Nephron (organoid): ENCODE data around the gene SH3PXD2A.

Experiments
- H3K27ac Mint-ChIP-seq, 3 experiments: 2 replicates each; pipeline ENCODE4 v1.8.0; 2020; ENCODE audit warnings: mixed read lengths in 3 of 3, mild to moderate bottlenecking in 2 of 3, moderate library complexity in 1 of 3
- H3K27me3 Mint-ChIP-seq: 2 replicates; pipeline ENCODE4 v1.8.0; 2021; ENCODE audit warnings: low read depth, mild to moderate bottlenecking, moderate library complexity, mixed read lengths
- H3K36me3 Mint-ChIP-seq: 2 replicates; pipeline ENCODE4 v1.8.0; 2020; ENCODE audit warnings: low read depth, mixed read lengths
- H3K4me1 Mint-ChIP-seq: 2 replicates; pipeline ENCODE4 v1.8.0; 2020; ENCODE audit warnings: mixed read lengths
- H3K4me3 Mint-ChIP-seq, 3 experiments: 2 replicates each; pipeline ENCODE4 v1.8.0; 2020; ENCODE audit warnings: mild to moderate bottlenecking in 3 of 3, mixed read lengths in 3 of 3, moderate library complexity in 2 of 3
- H3K9me3 Mint-ChIP-seq: 2 replicates; pipeline ENCODE4 v1.8.0; 2020; ENCODE audit warnings: mixed read lengths
- TF ChIP-seq, protein P1 (sequence below), 3 experiments: fragments of 200-600 bp; sonication (generic); IDR thresholded peaks; one replicate each; pipeline ENCODE4 v1.5.0; 2021; ENCODE audit warnings: antibody characterized with exemption in 3 of 3; ENCODE audit not compliant: unreplicated experiment in 3 of 3

The SH3PXD2A gene

DNA sequence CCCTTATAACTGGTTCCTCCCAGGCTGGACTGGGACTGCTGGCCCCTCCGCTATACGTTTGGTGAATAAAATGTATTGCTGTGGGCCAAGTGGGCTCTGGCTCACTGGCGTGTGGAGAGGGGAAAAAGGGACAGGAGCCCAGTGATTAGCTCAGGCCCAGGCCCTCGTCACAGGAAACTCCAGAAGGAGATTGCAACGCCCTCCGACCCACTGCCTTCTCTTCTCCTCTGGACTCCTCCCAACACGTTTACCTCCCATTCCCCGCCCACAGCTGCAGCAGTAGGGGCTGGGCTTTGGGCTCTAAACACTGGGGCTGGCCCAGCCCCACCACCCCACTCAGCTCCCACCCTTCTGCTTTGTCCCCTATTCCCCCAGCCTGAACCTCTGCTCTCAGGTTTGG lies 188.0 kb downstream of the SH3PXD2A start:
- H3K9me3 Mint-ChIP-seq, result no peaks in the 10 kb centered on the region
- TF ChIP-seq, protein P1, sequence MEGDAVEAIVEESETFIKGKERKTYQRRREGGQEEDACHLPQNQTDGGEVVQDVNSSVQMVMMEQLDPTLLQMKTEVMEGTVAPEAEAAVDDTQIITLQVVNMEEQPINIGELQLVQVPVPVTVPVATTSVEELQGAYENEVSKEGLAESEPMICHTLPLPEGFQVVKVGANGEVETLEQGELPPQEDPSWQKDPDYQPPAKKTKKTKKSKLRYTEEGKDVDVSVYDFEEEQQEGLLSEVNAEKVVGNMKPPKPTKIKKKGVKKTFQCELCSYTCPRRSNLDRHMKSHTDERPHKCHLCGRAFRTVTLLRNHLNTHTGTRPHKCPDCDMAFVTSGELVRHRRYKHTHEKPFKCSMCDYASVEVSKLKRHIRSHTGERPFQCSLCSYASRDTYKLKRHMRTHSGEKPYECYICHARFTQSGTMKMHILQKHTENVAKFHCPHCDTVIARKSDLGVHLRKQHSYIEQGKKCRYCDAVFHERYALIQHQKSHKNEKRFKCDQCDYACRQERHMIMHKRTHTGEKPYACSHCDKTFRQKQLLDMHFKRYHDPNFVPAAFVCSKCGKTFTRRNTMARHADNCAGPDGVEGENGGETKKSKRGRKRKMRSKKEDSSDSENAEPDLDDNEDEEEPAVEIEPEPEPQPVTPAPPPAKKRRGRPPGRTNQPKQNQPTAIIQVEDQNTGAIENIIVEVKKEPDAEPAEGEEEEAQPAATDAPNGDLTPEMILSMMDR (IDR thresholded peaks at IDR 0.05; ENCODE audit: unreplicated experiment in 3 of 3), result no peak
- peak overlapping the region; percentile 83 to 98 (median 95) for H3K27ac Mint-ChIP-seq
- peak overlapping the region in 2 of 3 experiments; percentile 63 to 72 for H3K4me3 Mint-ChIP-seq
- H3K4me1 Mint-ChIP-seq, result peaks cover 83% of the 10 kb centered on the region
- H3K36me3 Mint-ChIP-seq, result no peaks in the 10 kb centered on the region
- peaks cover 11% of the 10 kb centered on the region for H3K27me3 Mint-ChIP-seq

DNA sequence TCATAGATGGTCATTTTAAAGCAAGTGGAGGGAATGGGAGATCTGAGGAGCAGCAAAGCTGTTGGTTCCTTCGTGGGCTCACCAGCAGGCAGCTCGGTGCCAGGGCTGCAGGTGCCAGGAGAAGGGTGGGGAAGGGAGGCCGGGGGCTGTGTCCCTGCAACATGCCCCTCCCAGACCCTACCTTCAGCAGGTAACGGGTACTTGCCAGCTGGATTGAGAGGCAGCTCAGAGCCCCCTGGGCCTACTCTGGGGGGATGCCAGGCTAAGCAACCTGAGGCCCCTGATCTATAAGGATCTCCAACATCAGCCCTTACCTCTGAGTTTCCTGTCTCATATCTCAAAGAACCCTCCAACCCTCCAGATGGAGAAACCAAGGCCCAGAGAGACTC lies 188.6 kb downstream of the SH3PXD2A start:
- Mint-ChIP-seq H3K36me3 (no peaks in the 10 kb centered on the region), H3K4me3 (peak overlapping the region in 2 of 3 experiments; percentile 63 to 72), H3K27ac (peak overlapping the region; percentile 83 to 98 (median 95)), H3K27me3 (peaks cover 7% of the 10 kb centered on the region), H3K9me3 (no peaks in the 10 kb centered on the region), H3K4me1 (peaks cover 79% of the 10 kb centered on the region)
- TF ChIP-seq, protein P1 (IDR thresholded peaks at IDR 0.05; ENCODE audit: unreplicated experiment in 3 of 3), result no peak

DNA sequence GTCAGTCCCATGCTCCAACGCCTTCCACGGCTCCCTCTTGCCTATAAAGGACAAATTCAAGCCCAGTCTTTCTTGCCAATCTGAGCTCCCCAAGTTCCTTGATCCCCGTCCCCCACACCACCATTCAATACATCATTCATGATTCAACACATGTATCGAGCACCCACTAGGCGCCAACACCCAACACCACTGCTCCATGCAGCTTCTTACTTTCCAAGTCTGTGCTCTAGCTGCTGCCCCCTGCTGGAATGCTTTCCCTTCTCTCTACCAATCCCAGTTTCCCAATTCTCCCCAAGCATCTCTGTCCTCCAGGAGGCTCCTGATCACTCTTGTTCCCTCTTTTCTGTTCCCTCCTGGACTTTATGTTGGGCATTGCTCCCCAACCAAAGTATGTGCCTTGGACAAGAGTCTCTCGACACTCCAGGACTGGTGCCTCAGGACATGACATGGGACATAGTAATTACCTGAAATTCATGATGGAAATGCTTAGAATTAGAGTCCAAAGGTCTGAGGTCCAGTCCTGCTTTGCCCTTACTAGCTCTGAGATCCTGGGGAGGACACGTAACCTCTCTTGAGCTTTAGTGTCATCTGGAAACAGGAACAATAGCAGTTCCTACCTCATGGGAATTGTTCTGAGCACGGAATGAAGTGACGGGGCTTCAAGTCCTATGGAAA lies 189.2 kb downstream of the SH3PXD2A start:
- peak overlapping the region; percentile 13 to 95 (median 71) for H3K27ac Mint-ChIP-seq
- TF ChIP-seq, protein P1 (IDR thresholded peaks at IDR 0.05; ENCODE audit: unreplicated experiment in 3 of 3), result peak in 2 of 3 experiments; percentile 12 to 31
- H3K4me3 Mint-ChIP-seq, result peak overlapping the region in 2 of 3 experiments; percentile 10 to 15
- peaks cover 6% of the 10 kb centered on the region for H3K27me3 Mint-ChIP-seq
- H3K9me3 Mint-ChIP-seq, result no peaks in the 10 kb centered on the region
- H3K36me3 Mint-ChIP-seq, result no peaks in the 10 kb centered on the region
- peaks cover 77% of the 10 kb centered on the region for H3K4me1 Mint-ChIP-seq

DNA sequence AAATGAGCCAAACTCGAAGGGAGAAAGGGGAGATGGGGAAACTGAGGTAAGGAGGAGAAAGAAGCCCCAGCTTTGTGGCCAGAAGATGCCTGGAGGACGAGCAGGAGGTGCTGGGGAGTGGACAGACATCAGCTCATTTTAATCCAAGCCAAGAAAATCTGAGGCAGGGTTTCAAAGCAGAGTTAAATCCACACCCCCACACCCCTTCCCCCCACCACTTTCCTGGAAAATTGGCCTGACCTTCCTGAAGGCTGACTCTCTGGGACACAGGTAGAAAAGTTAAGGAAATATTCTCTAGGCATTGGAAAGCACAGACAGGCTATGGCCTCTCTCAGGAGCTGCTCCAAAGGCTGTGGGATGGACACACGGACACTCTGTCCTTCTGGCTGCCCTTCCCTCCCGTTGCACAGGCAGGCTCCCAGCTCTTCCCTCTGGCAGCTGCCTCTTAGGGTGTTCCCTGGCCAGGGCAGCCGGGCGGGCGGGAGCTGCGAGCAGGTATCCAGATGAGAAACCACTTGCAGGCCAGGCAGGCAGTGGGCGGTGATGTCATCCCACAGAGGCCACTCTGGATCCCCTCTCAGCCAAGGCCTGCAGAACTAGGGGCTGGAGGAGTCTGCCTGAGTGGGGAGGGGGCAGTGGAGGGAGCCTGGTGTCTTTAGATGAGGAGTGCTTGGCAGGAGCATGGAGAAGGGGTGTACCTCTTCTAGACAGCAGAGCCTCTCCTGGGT lies 190.1 kb downstream of the SH3PXD2A start:
- TF ChIP-seq, protein P1 (IDR thresholded peaks at IDR 0.05; ENCODE audit: unreplicated experiment in 3 of 3), result no peak
- Mint-ChIP-seq H3K36me3 (no peaks in the 10 kb centered on the region), H3K9me3 (no peaks in the 10 kb centered on the region), H3K4me3 (peak overlapping the region in 1 of 3 experiments; percentile 11), H3K4me1 (peaks cover 72% of the 10 kb centered on the region), H3K27me3 (peaks cover 6% of the 10 kb centered on the region), H3K27ac (peak overlapping the region; percentile 21 to 61 (median 33))

DNA sequence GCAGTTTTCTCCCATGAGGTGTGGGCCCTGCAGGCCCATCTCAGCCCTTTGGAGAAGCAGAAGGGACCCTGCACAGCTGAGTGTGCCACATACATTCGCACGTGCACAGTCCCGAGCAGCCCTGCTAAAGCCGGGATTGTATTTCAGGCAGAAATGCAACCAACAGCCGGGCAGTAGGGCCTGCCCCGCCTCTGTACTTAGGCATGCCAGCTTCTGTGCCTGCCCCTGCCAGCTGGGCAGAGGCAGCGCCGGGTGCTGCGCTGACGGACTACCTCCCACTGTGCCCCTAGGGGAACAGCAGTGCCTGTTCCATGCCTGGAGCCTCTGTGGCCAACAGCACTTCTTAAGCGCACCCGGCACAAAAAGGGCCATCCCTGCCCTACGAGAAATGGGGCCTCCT lies 191.6 kb downstream of the SH3PXD2A start:
- peaks cover 4% of the 10 kb centered on the region for H3K27me3 Mint-ChIP-seq
- TF ChIP-seq, protein P1 (IDR thresholded peaks at IDR 0.05; ENCODE audit: unreplicated experiment in 3 of 3), result no peak
- no peaks in the 10 kb centered on the region for H3K9me3 Mint-ChIP-seq
- H3K27ac Mint-ChIP-seq, result peak overlapping the region in 2 of 3 experiments; percentile 67 to 87
- peak overlapping the region in 2 of 3 experiments; percentile 74 to 76 for H3K4me3 Mint-ChIP-seq
- peaks cover 4% of the 10 kb centered on the region for H3K36me3 Mint-ChIP-seq
- peaks cover 63% of the 10 kb centered on the region for H3K4me1 Mint-ChIP-seq
